Peyer's patch (tissue), 4 donors: ENCODE results near the gene ANKRD16.

ENCODE experiments used
- CTCF ChIP-seq, 6 experiments: fragments of 450-650 bp in 4 of 6; fragments of 200-600 bp in 2 of 6; sonication (generic) in 1 of 6; IDR thresholded peaks; one replicate each; pipeline ENCODE4 v1.5.1; 2017 to 2019; ENCODE audit warnings: antibody characterized with exemption in 6 of 6, mild to moderate bottlenecking in 3 of 6, moderate library complexity in 1 of 6
- POLR2A ChIP-seq, 2 donors: fragments of 450-650 bp; IDR thresholded peaks; one replicate each; pipeline ENCODE4 v1.5.1; 2017; ENCODE audit warnings: antibody characterized with exemption in 2 of 2, mild to moderate bottlenecking in 2 of 2, moderate library complexity in 2 of 2

DNA sequence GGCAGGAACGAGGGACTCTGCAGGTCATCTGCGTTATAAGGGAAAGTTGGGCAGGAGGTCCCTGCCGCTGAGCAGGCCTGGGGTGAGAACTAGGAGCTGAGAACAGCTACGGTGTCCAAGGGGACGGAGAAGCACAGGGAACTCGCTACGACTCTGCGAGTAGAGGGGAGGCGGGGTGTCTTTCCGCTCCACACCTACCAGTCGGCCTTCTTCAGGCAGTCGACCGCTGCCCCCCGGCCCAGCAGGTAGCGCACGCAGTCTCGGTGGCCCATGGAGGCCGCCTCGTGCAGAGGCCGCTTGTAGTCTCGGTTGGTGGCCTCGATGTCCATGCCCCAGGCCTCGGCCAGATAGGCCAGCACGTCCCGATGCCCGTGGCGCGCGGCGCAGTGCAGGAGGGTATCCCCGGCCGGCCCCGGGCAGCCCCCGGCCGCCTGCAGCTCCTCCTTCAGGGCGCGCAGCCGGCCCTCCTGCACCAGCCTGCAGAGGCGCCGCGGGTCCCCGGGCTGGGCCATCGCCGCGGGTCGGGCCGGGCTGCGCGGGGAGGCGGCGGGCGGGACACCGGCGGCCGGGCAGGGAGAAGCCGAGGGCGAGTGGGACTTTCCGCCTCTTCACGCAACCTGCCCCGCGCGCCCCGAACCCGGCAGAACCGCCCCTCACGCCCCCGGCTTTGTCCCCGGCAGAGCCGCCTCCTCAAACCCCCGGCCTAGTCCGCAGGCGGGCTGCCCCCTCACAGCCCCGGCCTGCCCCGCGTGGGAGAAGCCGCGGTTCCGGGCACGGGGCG is 660 bp downstream of the ANKRD16 start:
- TF ChIP-seq CTCF (IDR thresholded peaks at IDR 0.05) (no peak), POLR2A (IDR thresholded peaks at IDR 0.05) (peak in 1 of 2 donors; percentile 4)
